HG02943 (cell line): Measurements from ENCODE around the gene MRPS18C.
"Not testable (repeated sequence)": the region's sequence is repeated elsewhere in the genome, so short reads cannot be mapped to it uniquely, and the experiment has no call there.

ENCODE experiments used
- ATAC-seq: cut with Tn5 transposase; IDR thresholded peaks from one replicate; pipeline ENCODE4 v1.9.1; 2021; ENCODE audit warnings: mild to moderate bottlenecking, low read depth, moderate library complexity; ENCODE audit not compliant: unreplicated experiment

MRPS18C gene

DNA sequence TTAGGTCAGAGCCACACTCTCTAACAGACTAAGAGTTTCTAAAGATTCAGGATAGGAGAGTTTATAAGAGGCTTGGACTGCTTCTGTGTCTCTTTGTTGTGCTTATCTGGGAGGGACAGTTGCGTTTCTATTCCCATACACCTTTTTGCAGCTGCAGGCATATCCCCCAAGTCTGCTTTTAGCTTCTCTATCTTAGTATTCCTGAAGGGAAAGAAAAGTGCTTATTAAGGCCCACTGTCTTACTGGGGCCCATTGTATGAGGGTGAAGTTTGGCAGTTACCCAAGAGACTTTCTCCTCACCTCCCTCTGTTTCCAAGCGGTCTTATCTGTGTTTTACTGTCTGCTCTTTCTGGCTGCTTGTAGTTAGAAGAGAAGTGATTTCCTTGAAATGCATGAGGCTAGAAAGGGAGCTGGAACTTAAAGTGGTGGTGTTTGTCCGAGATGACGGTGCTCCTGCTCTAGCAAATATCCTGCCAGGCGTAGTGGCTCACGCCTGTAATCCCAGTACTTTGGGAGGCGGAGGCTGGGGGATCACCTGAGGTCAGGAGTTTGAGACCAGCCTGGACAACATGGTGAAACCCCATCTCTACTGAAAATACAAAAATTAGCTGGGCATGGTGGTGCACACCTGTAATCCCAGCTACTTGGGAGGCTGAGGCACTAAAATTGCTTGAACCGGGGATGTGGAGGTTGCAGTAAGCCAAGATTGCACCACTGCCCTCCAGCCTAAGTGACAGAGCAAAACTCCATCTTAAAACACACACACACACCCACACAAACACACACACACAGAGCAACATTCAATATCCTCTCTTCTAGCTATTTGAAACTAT, 40.4 kb downstream of the MRPS18C start:
- not testable (repeated sequence) for ATAC-seq

GRCh38 chr4:83498187-83498586, 42.3 kb downstream of the MRPS18C start:
- no peak for ATAC-seq

DNA sequence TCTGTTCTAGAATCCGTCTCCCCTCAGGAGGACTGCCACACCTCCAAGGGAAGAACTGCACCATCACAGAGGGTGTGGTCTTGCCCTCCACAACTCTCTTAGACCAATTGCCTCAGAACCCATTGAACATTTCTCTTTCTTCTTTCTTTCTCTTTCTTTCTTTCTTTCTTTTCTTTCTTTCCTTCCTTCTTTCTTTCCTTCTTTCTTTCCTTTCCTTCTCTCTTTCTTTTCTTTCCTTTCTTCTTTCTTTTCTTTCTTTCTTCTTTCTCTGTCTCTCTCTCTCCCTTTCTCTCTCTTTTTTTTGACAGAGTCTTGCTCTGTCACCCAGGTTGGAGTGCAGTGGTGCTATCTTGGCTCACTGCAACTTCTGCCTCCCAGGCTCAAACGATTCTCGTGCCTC, 45.8 kb downstream of the MRPS18C start:
- not testable (repeated sequence) for ATAC-seq

GRCh38 chr4:83503974-83504373, 48.1 kb downstream of the MRPS18C start:
- no peak for ATAC-seq

GRCh38 chr4:83504503-83504902, 48.6 kb downstream of the MRPS18C start:
- ATAC-seq: no peak

DNA sequence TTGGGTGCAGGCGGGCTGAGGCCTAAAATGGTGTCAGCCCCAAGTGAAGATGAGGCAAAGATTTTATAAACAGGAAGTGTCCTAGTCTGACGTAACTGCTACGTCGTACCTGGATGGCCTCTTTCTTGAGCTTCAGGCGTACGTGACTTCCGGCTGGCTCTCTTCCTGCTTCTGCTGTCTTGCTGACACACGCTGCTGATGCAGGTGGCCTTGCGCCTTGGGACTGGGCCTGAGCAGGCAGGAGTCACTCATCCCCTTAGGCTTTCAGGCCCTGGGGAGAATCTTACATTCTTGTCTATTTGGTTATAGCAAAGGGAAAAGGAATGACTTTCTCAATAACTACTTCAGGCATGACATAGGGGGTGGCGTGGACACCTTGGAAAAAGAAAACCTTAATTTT, 49.1 kb downstream of the MRPS18C start:
- ATAC-seq: no peak

- ATAC-seq: not testable (repeated sequence)
These were observed 53.3 kb downstream of the MRPS18C start for GRCh38 chr4:83509156-83509585.

DNA sequence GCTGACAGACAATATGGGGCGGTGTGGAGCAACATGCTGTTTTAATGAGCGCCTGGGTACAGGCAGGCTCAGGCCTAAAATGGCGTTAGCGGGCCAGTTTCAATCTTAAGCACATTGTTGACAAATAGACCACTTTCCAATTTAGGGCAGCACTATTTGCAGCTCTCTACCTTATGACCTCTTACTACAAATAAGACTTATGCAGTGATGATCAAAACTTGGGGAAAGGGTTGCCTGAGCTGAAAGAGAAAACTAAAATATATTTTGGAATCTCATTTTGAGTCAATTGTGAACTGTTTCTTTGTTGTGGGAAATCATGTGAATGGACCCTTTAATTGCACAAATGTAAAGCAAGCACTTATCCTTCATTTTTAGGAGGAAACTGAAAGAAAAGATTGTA, 54.6 kb downstream of the MRPS18C start:
- no peak for ATAC-seq
